Measurements from ENCODE around the gene MPP2. TPM values are rescaled to one million over a fixed set of nuclear protein-coding genes. Genes with fewer than 3 reads are reported as not detected.

MPP2 gene
- total RNA-seq, 6 experiments from 2014 or later: 0.62 to 1.3 (median 1.0) TPM

DNA sequence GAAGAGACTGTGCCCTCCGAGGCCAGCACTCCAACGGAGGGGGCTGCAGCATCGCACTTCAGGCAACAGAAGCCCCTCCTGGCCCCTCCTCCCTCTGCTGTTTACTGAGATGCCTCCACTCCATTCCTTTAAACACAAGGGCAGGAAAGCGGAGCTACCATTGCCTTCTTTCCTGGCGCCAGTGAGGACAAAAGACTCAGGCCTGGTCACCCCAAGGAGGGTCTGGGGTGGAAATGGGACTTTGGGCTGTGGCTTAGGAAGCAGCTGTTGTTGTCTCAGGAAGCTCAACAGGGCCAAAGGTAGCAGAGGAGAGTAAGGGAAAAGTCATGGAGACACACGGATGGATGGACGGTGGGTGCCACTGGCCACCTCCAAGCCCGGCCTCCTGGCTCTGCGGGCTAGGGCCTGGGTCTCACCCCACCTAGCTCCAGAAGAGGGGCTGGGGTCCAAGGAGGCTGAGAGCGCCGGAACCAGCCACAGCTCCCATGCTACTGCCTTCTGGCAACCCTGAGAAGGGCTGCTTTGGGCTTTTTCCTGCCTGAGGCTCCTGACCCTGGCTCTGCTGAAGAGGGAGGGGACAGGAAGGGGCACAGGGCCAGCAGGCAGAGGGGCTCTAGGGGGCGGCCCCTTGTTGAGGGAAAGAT, 49.3 kb downstream of the MPP2 start:
- H3K27me3 Mint-ChIP-seq (ENCODE audit: insufficient read depth): peaks cover 59% of the 10 kb centered on the region
- DNase-seq: no peak
- no peak overlapping the region for H3K27ac Mint-ChIP-seq
- no peak overlapping the region for H3K4me3 Mint-ChIP-seq
- no peaks in the 10 kb centered on the region for H3K4me1 Mint-ChIP-seq (ENCODE audit: low read depth)
- TF ChIP-seq, protein P1, sequence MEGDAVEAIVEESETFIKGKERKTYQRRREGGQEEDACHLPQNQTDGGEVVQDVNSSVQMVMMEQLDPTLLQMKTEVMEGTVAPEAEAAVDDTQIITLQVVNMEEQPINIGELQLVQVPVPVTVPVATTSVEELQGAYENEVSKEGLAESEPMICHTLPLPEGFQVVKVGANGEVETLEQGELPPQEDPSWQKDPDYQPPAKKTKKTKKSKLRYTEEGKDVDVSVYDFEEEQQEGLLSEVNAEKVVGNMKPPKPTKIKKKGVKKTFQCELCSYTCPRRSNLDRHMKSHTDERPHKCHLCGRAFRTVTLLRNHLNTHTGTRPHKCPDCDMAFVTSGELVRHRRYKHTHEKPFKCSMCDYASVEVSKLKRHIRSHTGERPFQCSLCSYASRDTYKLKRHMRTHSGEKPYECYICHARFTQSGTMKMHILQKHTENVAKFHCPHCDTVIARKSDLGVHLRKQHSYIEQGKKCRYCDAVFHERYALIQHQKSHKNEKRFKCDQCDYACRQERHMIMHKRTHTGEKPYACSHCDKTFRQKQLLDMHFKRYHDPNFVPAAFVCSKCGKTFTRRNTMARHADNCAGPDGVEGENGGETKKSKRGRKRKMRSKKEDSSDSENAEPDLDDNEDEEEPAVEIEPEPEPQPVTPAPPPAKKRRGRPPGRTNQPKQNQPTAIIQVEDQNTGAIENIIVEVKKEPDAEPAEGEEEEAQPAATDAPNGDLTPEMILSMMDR (IDR thresholded peaks at IDR 0.05): no peak
- H3K9me3 Mint-ChIP-seq: no peaks in the 10 kb centered on the region
- H3K36me3 Mint-ChIP-seq (ENCODE audit: low read depth): no peaks in the 10 kb centered on the region

DNA sequence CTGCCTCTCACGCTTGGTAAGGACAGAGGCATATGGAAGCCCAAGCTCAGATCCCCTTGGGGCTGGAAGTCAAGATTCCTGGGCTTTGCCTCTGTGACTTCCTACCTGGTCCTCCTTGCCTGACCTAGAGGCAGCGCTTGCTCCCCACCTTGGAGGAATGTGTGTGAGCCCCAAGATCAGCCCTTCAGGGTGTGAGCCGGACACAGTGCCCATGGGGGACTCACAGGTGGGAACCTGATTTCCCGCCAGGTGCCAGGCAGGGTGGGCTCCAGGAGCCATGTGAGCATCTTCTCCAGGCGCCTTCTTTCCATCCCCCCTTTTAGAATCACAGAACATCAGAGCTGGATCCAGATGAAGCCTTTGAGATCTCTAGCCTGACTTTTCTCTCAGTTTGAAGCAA, 50.2 kb downstream of the MPP2 start:
- H3K27ac Mint-ChIP-seq: no peak overlapping the region
- no peaks in the 10 kb centered on the region for H3K36me3 Mint-ChIP-seq (ENCODE audit: low read depth)
- TF ChIP-seq, protein P1 (IDR thresholded peaks at IDR 0.05): no peak
- no peak overlapping the region for H3K4me3 Mint-ChIP-seq
- no peaks in the 10 kb centered on the region for H3K4me1 Mint-ChIP-seq (ENCODE audit: low read depth)
- no peak for DNase-seq
- H3K27me3 Mint-ChIP-seq (ENCODE audit: insufficient read depth): peaks cover 60% of the 10 kb centered on the region
- no peaks in the 10 kb centered on the region for H3K9me3 Mint-ChIP-seq

DNA sequence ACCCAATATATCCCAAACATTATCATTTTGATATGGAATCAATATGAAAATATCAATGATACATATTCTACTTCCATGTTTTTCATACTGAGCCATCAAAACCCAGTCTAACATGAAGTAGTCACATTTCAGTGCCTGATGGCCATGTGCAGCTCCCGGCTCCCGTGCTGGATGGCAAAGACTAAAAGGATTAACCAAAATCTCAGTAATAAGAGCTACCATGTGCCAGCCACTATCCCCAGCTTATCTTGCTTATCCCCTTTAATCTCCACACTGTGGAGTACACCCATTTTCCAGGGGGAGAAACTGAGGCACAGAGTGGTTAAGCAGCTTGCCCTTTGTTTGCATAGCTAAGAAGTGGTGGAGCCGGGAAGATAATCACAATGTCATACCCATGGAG, 51.2 kb downstream of the MPP2 start:
- Mint-ChIP-seq H3K27ac (no peak overlapping the region), H3K4me3 (no peak overlapping the region), H3K9me3 (no peaks in the 10 kb centered on the region), H3K36me3 (ENCODE audit: low read depth) (no peaks in the 10 kb centered on the region), H3K4me1 (ENCODE audit: low read depth) (no peaks in the 10 kb centered on the region), H3K27me3 (ENCODE audit: insufficient read depth) (peaks cover 60% of the 10 kb centered on the region)
- no peak for DNase-seq
- TF ChIP-seq, protein P1 (IDR thresholded peaks at IDR 0.05): no peak

DNA sequence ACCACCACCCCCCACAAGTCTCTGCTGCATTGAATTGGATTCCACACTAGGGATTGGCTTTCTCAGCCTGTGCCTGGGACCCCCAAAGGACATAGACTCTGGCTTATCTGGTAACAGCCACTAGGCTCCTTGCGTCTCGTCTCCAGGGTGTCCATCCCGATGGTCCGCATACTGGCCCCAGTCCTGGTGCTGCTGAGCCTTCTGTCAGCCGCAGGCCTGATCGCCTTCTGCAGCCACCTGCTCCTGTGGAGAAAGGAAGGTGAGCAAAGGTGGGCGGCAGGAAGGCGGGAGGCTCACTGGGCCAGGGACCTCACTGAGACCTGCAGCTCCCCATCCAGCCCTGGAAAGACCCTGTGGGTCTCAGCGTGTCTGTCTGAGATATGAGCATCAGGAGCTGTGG, 52.3 kb downstream of the MPP2 start:
- no peak for DNase-seq
- Mint-ChIP-seq H3K27me3 (ENCODE audit: insufficient read depth) (peaks cover 67% of the 10 kb centered on the region), H3K9me3 (no peaks in the 10 kb centered on the region), H3K27ac (no peak overlapping the region), H3K4me3 (no peak overlapping the region), H3K36me3 (ENCODE audit: low read depth) (no peaks in the 10 kb centered on the region), H3K4me1 (ENCODE audit: low read depth) (no peaks in the 10 kb centered on the region)
- TF ChIP-seq, protein P1 (IDR thresholded peaks at IDR 0.05): no peak

DNA sequence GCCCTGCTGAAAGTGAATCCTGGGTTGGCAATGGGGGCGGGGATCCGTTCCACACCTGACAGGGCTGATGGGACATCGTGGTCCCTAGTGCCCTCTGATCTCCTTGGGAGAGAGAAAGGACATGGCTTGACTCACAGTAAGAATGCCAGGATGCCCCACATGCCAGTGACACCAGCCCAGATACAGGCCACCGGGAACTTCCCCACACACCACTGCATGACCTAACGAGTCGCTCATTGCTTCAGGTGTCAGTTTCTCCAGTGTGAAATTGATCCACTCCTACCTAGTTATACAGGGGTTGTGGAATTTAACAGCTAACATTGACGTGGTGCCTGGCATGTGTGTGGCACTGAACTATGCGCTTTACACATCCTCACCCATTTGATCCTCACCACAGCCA, 52.8 kb downstream of the MPP2 start:
- H3K27ac Mint-ChIP-seq: no peak overlapping the region
- peaks cover 65% of the 10 kb centered on the region for H3K27me3 Mint-ChIP-seq (ENCODE audit: insufficient read depth)
- H3K9me3 Mint-ChIP-seq: no peaks in the 10 kb centered on the region
- H3K4me3 Mint-ChIP-seq: no peak overlapping the region
- DNase-seq: no peak
- no peaks in the 10 kb centered on the region for H3K36me3 Mint-ChIP-seq (ENCODE audit: low read depth)
- H3K4me1 Mint-ChIP-seq (ENCODE audit: low read depth): no peaks in the 10 kb centered on the region
- TF ChIP-seq, protein P1 (IDR thresholded peaks at IDR 0.05): no peak

Measured in HFFc6 (cell line).